ENCODE measurements around the gene AQP2.

AQP2 gene

DNA sequence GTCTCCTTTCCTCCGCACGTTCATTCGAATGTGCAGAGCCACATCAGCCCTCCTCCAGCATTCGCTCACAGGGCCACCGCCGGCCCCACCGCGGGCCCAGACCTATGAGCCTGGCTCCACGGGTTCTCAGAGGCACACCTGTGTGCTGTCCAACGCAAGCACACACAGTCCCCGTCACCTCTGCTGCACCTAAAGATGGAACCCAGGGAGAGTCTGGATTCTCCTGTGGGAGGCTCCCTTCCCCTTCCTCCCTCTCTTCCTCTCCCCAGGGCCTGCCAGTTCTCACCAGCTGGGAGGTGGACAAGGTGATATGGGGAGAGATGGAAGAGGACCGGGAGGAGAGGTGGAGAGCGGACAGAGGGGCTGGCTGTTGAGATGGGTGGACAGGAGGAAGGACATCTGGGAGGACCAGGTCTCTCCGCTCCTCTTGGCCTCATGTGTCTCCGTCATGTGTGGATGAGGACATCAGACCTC lies 17.3 kb downstream of the AQP2 start (continued):
- TF ChIP-seq, protein P1, sequence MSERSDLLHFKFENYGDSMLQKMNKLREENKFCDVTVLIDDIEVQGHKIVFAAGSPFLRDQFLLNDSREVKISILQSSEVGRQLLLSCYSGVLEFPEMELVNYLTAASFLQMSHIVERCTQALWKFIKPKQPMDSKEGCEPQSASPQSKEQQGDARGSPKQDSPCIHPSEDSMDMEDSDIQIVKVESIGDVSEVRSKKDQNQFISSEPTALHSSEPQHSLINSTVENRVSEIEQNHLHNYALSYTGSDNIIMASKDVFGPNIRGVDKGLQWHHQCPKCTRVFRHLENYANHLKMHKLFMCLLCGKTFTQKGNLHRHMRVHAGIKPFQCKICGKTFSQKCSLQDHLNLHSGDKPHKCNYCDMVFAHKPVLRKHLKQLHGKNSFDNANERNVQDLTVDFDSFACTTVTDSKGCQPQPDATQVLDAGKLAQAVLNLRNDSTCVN (tag by site-specific recombination; optimal IDR thresholded peaks at IDR 0.05): peak; percentile 4
- TF ChIP-seq, protein P2, sequence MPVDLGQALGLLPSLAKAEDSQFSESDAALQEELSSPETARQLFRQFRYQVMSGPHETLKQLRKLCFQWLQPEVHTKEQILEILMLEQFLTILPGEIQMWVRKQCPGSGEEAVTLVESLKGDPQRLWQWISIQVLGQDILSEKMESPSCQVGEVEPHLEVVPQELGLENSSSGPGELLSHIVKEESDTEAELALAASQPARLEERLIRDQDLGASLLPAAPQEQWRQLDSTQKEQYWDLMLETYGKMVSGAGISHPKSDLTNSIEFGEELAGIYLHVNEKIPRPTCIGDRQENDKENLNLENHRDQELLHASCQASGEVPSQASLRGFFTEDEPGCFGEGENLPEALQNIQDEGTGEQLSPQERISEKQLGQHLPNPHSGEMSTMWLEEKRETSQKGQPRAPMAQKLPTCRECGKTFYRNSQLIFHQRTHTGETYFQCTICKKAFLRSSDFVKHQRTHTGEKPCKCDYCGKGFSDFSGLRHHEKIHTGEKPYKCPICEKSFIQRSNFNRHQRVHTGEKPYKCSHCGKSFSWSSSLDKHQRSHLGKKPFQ (tag by site-specific recombination; IDR thresholded peaks at IDR 0.05): peak; percentile 77; the same call in 1 of the 2 replicates
- TF ChIP-seq ZNF529 (tag by site-specific recombination; IDR thresholded peaks at IDR 0.05; ENCODE audit: insufficient replicate concordance) (no peak), ZNF169 (tag by site-specific recombination; IDR thresholded peaks at IDR 0.05) (no peak), ZNF341 (tag by site-specific recombination; IDR thresholded peaks at IDR 0.05; ENCODE audit: low read depth) (no peak), TRIM28 (IDR thresholded peaks at IDR 0.05; ENCODE audit: borderline replicate concordance, low read length) (no peak)
- TF ChIP-seq, protein P3, sequence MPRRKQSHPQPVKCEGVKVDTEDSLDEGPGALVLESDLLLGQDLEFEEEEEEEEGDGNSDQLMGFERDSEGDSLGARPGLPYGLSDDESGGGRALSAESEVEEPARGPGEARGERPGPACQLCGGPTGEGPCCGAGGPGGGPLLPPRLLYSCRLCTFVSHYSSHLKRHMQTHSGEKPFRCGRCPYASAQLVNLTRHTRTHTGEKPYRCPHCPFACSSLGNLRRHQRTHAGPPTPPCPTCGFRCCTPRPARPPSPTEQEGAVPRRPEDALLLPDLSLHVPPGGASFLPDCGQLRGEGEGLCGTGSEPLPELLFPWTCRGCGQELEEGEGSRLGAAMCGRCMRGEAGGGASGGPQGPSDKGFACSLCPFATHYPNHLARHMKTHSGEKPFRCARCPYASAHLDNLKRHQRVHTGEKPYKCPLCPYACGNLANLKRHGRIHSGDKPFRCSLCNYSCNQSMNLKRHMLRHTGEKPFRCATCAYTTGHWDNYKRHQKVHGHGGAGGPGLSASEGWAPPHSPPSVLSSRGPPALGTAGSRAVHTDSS (tag by site-specific recombination; IDR thresholded peaks at IDR 0.05): peak; percentile 70
- TF ChIP-seq, protein P4, sequence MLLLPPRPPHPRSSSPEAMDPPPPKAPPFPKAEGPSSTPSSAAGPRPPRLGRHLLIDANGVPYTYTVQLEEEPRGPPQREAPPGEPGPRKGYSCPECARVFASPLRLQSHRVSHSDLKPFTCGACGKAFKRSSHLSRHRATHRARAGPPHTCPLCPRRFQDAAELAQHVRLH (tag by site-specific recombination; IDR thresholded peaks at IDR 0.05): no peak
- TF ChIP-seq, protein P5, sequence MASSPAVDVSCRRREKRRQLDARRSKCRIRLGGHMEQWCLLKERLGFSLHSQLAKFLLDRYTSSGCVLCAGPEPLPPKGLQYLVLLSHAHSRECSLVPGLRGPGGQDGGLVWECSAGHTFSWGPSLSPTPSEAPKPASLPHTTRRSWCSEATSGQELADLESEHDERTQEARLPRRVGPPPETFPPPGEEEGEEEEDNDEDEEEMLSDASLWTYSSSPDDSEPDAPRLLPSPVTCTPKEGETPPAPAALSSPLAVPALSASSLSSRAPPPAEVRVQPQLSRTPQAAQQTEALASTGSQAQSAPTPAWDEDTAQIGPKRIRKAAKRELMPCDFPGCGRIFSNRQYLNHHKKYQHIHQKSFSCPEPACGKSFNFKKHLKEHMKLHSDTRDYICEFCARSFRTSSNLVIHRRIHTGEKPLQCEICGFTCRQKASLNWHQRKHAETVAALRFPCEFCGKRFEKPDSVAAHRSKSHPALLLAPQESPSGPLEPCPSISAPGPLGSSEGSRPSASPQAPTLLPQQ (tag by site-specific recombination; IDR thresholded peaks at IDR 0.05): peak; percentile 3; the same call in 1 of the 2 replicates

DNA sequence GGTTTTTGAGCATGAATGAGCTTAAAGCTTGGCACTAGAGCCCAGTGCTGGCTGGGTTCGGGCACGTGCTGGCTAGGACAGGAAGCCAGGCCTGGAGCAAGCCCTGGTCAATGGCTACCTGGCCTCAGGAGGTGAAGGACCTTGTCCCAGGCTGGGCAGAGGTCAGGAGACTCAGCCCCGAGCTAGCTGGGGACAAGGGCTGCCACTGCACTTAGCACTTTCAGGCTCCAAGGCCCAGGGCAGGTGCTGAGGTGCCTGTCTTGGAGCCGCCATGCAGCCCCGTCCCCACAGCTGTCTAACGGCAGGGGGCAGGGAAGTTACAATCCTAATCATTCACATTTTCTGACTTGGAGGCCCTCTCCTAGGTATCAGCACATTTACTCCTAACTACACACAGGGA lies 17.9 kb downstream of the AQP2 start:
- Histone ChIP-seq H3K36me3 (ENCODE audit: control insufficient read depth in 2 of 2, insufficient read depth in 1 of 2, low read length in 2 of 2) (no peaks in the 10 kb centered on the region), H3K9me3 (ENCODE audit: control insufficient read depth, insufficient read depth, low read depth, low read length) (no peaks in the 10 kb centered on the region), H3K4me1 (ENCODE audit: control insufficient read depth, insufficient read depth, low read length) (no peaks in the 10 kb centered on the region), H3K4me3 (ENCODE audit: low read depth, low read length) (no peak overlapping the region), H3K27ac (ENCODE audit: extremely low read depth, low read depth, low read length) (no peak overlapping the region)
- TF ChIP-seq, protein P6, sequence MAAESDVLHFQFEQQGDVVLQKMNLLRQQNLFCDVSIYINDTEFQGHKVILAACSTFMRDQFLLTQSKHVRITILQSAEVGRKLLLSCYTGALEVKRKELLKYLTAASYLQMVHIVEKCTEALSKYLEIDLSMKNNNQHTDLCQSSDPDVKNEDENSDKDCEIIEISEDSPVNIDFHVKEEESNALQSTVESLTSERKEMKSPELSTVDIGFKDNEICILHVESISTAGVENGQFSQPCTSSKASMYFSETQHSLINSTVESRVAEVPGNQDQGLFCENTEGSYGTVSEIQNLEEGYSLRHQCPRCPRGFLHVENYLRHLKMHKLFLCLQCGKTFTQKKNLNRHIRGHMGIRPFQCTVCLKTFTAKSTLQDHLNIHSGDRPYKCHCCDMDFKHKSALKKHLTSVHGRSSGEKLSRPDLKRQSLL (tag by site-specific recombination; IDR thresholded peaks at IDR 0.05): no peak
- TF ChIP-seq ZFHX2 (tag by site-specific recombination; conservative IDR thresholded peaks at IDR 0.05): no peak
- TF ChIP-seq GFI1B (tag by site-specific recombination; IDR thresholded peaks at IDR 0.05): no peak
- TF ChIP-seq ZNF621 (tag by site-specific recombination; IDR thresholded peaks at IDR 0.05): no peak
- no peak for TF ChIP-seq ZNF248 (tag by site-specific recombination; IDR thresholded peaks at IDR 0.05)
- TF ChIP-seq, protein P7, sequence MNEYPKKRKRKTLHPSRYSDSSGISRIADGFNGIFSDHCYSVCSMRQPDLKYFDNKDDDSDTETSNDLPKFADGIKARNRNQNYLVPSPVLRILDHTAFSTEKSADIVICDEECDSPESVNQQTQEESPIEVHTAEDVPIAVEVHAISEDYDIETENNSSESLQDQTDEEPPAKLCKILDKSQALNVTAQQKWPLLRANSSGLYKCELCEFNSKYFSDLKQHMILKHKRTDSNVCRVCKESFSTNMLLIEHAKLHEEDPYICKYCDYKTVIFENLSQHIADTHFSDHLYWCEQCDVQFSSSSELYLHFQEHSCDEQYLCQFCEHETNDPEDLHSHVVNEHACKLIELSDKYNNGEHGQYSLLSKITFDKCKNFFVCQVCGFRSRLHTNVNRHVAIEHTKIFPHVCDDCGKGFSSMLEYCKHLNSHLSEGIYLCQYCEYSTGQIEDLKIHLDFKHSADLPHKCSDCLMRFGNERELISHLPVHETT (tag by site-specific recombination; IDR thresholded peaks at IDR 0.05): no peak
- TF ChIP-seq OSR2 (tag by site-specific recombination; IDR thresholded peaks at IDR 0.05): no peak
- TF ChIP-seq ZBTB20 (tag by site-specific recombination; IDR thresholded peaks at IDR 0.05): no peak
- no peak for TF ChIP-seq ZNF404 (tag by site-specific recombination; IDR thresholded peaks at IDR 0.05)
- TF ChIP-seq ZNF292 (tag by site-specific recombination; IDR thresholded peaks at IDR 0.05; ENCODE audit: borderline replicate concordance, low read depth): no peak
- TF ChIP-seq ZNF394 (tag by site-specific recombination; IDR thresholded peaks at IDR 0.05; ENCODE audit: borderline replicate concordance): no peak
- POLR2A ChIA-PET: no interaction called here
- CTCF ChIA-PET: interaction anchor here (0.6 to 7.1 kb wide), 25 partner anchors 9 to 1158 kb away, joined by 3 to 104 read pairs (median 11); partner anchors contain the start of gene COX14
